ENCODE measurements around the gene CD22.

DNA sequence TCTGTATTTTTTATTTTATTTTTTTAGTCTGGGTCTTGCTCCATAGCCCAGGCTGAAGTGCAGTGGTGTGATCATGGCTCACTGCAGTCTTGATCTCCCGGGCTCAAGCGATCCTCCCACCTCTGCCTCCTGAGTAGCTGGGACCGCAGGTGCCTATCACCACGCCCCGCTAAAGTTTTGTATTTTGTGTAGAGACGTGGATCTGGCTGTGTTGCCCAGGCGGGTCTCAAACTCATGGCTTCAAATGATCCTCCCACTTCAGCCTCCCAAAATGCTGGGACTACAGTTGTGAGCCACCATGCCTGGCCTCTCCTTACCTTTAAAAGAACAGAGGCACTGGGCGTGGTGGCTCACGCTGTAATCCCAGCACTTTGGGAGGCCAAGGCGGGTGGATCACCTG lies 41.3 kb upstream of the CD22 start:
- TF ChIP-seq, protein P1, sequence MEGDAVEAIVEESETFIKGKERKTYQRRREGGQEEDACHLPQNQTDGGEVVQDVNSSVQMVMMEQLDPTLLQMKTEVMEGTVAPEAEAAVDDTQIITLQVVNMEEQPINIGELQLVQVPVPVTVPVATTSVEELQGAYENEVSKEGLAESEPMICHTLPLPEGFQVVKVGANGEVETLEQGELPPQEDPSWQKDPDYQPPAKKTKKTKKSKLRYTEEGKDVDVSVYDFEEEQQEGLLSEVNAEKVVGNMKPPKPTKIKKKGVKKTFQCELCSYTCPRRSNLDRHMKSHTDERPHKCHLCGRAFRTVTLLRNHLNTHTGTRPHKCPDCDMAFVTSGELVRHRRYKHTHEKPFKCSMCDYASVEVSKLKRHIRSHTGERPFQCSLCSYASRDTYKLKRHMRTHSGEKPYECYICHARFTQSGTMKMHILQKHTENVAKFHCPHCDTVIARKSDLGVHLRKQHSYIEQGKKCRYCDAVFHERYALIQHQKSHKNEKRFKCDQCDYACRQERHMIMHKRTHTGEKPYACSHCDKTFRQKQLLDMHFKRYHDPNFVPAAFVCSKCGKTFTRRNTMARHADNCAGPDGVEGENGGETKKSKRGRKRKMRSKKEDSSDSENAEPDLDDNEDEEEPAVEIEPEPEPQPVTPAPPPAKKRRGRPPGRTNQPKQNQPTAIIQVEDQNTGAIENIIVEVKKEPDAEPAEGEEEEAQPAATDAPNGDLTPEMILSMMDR (conservative IDR thresholded peaks at IDR 0.05 in 1 of 2, IDR thresholded peaks at IDR 0.05 in 1 of 2; ENCODE audit: low read depth in 1 of 2, low read length in 2 of 2), result no peak
- TF ChIP-seq EZH2 (IDR thresholded peaks at IDR 0.05; ENCODE audit: low read length, missing control alignments), result no peak

Measured in fibroblast of lung (primary cell).